Activated CD8-positive, alpha-beta T cell treated with anti-CD3 and anti-CD28 coated beads for 36 hours (primary cell): ENCODE data around the gene GREB1. TPM values are rescaled to one million over a fixed set of nuclear protein-coding genes. Genes with fewer than 3 reads are reported as not detected.

Experiments used
- ATAC-seq: fragments of 200-7000 bp; cut with Tn5 transposase; one replicate; pipeline ENCODE4 v1.10.0; 2021; ENCODE audit warnings: mild to moderate bottlenecking, moderate library complexity
- CTCF ChIA-PET: fragments of 350-600 bp; sonication (Branson Sonifier 250); formaldehyde crosslinking; loops from one replicate; lab custom pipeline; 2021; ENCODE audit warnings: antibody characterized with exemption; lab: Charles Lee
- POLR2A ChIA-PET: fragments of 350-600 bp; sonication (Branson Sonifier 250); formaldehyde crosslinking; loops from one replicate; lab custom pipeline; 2021; ENCODE audit warnings: antibody characterized with exemption; lab: Charles Lee
- DNase-seq: peaks from one replicate; pipeline ENCODE4 v3.0.0-alpha.2; 2020
- H3K27ac Mint-ChIP-seq: one replicate; pipeline ENCODE4 v1.8.0; 2021; ENCODE audit warnings: mild to moderate bottlenecking, mixed read lengths
- H3K27me3 Mint-ChIP-seq: one replicate; pipeline ENCODE4 v1.8.0; 2021; ENCODE audit warnings: mixed read lengths
- H3K36me3 Mint-ChIP-seq: one replicate; pipeline ENCODE4 v1.8.0; 2021; ENCODE audit warnings: low read depth, mixed read lengths
- H3K4me1 Mint-ChIP-seq: one replicate; pipeline ENCODE4 v1.8.0; 2021; ENCODE audit warnings: low read depth, mixed read lengths
- H3K4me3 Mint-ChIP-seq: one replicate; pipeline ENCODE4 v1.8.0; 2021; ENCODE audit warnings: mild to moderate bottlenecking, moderate library complexity, mixed read lengths
- H3K9me3 Mint-ChIP-seq: one replicate; pipeline ENCODE4 v1.8.0; 2021; ENCODE audit warnings: mixed read lengths
- CTCF ChIP-seq: fragments of 200-600 bp; IDR thresholded peaks from one replicate; pipeline ENCODE4 v1.8.0; 2022; ENCODE audit warnings: antibody characterized with exemption, mild to moderate bottlenecking
- intact Hi-C: fragments of 100-400 bp; cut with micrococcal nuclease; formaldehyde crosslinking; loops from one replicate; pipeline ENCODE4 v1.10.0; 2022
- total RNA-seq, 2 experiments: library from RNA; stranded (reverse); gene quantifications; one replicate each; pipeline ENCODE4 v1.2.3, GENCODE V29; 2021

The GREB1 gene
- total RNA-seq, 2 experiments from 2014 or later, result 1.5 TPM

- no peaks in the 10 kb centered on the region for H3K36me3 Mint-ChIP-seq
- H3K27me3 Mint-ChIP-seq, result peaks cover 33% of the 10 kb centered on the region
Measured at GRCh38 chr2:11537951-11538350, 4.1 kb downstream of the GREB1 start.

GRCh38 chr2:11539317-11540147, 5.7 kb downstream of the GREB1 start:
- no peak overlapping the region for H3K27ac Mint-ChIP-seq
- H3K4me3 Mint-ChIP-seq, result no peak overlapping the region
- DNase-seq (no peak), ATAC-seq (no peak)
- H3K27me3 Mint-ChIP-seq, result peaks cover 36% of the 10 kb centered on the region
- intact Hi-C loops, result no loop called here
- CTCF ChIA-PET, result no interaction called here
- H3K4me1 Mint-ChIP-seq, result no peaks in the 10 kb centered on the region
- no peaks in the 10 kb centered on the region for H3K9me3 Mint-ChIP-seq
- POLR2A ChIA-PET, result interaction anchor here (0.6 kb wide), 1 partner anchor 19 kb away, joined by 3 read pairs; no protein-coding TSS in a partner anchor
- H3K36me3 Mint-ChIP-seq, result no peaks in the 10 kb centered on the region
- TF ChIP-seq CTCF, result no peak

More at GRCh38 chr2:11537951-11538350, 4.1 kb downstream of the GREB1 start:
- POLR2A ChIA-PET, result no interaction called here
- CTCF ChIA-PET, result no interaction called here
- intact Hi-C loops, result no loop called here
- Mint-ChIP-seq H3K4me1 (no peaks in the 10 kb centered on the region), H3K9me3 (no peaks in the 10 kb centered on the region), H3K4me3 (no peak overlapping the region), H3K27ac (no peak overlapping the region)
- TF ChIP-seq CTCF, result no peak
- DNase-seq, result no peak
- no peak for ATAC-seq

GRCh38 chr2:11540148-11540995, 6.5 kb downstream of the GREB1 start:
- no peaks in the 10 kb centered on the region for H3K36me3 Mint-ChIP-seq
- peaks cover 34% of the 10 kb centered on the region for H3K27me3 Mint-ChIP-seq
- no peak for TF ChIP-seq CTCF
- H3K4me3 Mint-ChIP-seq, result no peak overlapping the region
- H3K4me1 Mint-ChIP-seq, result no peaks in the 10 kb centered on the region
- ChIA-PET POLR2A (interaction anchor here (0.6 kb wide), 1 partner anchor 19 kb away, joined by 3 read pairs; no protein-coding TSS in a partner anchor), CTCF (no interaction called here)
- ATAC-seq (no peak), DNase-seq (no peak)
- H3K27ac Mint-ChIP-seq, result no peak overlapping the region
- no peaks in the 10 kb centered on the region for H3K9me3 Mint-ChIP-seq
- intact Hi-C loops, result no loop called here

GRCh38 chr2:11540996-11541692, 7.3 kb downstream of the GREB1 start:
- DNase-seq (no peak), ATAC-seq (no peak)
- no peaks in the 10 kb centered on the region for H3K9me3 Mint-ChIP-seq
- peaks cover 28% of the 10 kb centered on the region for H3K27me3 Mint-ChIP-seq
- intact Hi-C loops, result no loop called here
- no peaks in the 10 kb centered on the region for H3K4me1 Mint-ChIP-seq
- H3K4me3 Mint-ChIP-seq, result no peak overlapping the region
- no peaks in the 10 kb centered on the region for H3K36me3 Mint-ChIP-seq
- ChIA-PET POLR2A (no interaction called here), CTCF (no interaction called here)
- TF ChIP-seq CTCF, result no peak
- H3K27ac Mint-ChIP-seq, result no peak overlapping the region
